Measurements from ENCODE around the gene WDHD1. TPM values are rescaled to one million over a fixed set of nuclear protein-coding genes. Genes with fewer than 3 reads are reported as not detected.

WDHD1 gene, protein sequence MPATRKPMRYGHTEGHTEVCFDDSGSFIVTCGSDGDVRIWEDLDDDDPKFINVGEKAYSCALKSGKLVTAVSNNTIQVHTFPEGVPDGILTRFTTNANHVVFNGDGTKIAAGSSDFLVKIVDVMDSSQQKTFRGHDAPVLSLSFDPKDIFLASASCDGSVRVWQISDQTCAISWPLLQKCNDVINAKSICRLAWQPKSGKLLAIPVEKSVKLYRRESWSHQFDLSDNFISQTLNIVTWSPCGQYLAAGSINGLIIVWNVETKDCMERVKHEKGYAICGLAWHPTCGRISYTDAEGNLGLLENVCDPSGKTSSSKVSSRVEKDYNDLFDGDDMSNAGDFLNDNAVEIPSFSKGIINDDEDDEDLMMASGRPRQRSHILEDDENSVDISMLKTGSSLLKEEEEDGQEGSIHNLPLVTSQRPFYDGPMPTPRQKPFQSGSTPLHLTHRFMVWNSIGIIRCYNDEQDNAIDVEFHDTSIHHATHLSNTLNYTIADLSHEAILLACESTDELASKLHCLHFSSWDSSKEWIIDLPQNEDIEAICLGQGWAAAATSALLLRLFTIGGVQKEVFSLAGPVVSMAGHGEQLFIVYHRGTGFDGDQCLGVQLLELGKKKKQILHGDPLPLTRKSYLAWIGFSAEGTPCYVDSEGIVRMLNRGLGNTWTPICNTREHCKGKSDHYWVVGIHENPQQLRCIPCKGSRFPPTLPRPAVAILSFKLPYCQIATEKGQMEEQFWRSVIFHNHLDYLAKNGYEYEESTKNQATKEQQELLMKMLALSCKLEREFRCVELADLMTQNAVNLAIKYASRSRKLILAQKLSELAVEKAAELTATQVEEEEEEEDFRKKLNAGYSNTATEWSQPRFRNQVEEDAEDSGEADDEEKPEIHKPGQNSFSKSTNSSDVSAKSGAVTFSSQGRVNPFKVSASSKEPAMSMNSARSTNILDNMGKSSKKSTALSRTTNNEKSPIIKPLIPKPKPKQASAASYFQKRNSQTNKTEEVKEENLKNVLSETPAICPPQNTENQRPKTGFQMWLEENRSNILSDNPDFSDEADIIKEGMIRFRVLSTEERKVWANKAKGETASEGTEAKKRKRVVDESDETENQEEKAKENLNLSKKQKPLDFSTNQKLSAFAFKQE
- 10.2 to 13.7 TPM (median 11.9 TPM) in 5 replicates for total RNA-seq (2022; extraction: Qiagen RNA extraction)

DNA sequence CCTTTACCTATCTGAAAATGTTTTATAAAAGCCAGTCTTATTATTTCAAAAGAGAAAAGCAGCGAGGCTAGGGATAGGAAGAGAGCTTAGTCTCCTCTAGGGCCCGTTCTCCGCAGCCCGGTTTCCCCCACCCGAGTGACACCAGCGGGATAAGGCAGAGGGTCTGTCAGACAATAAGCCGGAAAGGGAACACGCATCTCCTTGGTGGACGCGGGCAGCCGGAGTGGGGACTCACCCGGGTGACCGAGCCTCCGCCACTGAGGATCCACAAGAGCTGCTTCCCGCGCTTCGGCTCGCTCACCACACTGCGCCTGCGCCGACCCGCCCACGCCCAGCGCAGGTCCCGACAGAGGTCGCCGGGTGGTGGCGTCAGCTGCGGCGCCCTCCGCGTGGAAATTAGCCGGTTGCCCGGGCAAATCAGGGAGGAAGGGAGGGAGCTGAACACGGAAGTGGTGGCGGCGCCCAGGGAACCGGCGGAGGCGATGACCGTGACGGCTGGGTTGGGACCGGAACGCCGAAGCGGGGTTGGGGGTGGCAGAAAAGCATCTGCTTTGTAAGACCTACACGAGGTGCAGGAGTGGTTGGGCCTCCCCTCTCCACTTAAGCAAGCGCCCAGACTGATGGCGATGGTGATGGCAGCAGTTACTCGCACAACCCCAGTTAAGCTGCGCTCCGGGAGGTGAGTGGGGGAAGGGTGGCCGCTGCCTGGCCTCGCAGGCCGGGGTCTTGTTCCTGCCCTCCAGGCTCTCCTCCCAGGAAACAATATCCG lies at the start of gene WDHD1, which contains the start of gene SOCS4:
WDHD1 (minus strand) TSS at position 307 of the 769 bp plus-strand sequence. CDS start 312 bp downstream, outside the sequence.
SOCS4 (plus strand) TSS at position 444 of the 769 bp plus-strand sequence. CDS start 15,806 bp downstream, outside the sequence.

GRCh38 chr14:55051423-55052268 lies 24.7 kb upstream of the WDHD1 start, which contains the start of gene MAPK1IP1L:
MAPK1IP1L (plus strand) TSS chr14:55051647; CDS start chr14:55061684, 10,037 bp downstream.

DNA sequence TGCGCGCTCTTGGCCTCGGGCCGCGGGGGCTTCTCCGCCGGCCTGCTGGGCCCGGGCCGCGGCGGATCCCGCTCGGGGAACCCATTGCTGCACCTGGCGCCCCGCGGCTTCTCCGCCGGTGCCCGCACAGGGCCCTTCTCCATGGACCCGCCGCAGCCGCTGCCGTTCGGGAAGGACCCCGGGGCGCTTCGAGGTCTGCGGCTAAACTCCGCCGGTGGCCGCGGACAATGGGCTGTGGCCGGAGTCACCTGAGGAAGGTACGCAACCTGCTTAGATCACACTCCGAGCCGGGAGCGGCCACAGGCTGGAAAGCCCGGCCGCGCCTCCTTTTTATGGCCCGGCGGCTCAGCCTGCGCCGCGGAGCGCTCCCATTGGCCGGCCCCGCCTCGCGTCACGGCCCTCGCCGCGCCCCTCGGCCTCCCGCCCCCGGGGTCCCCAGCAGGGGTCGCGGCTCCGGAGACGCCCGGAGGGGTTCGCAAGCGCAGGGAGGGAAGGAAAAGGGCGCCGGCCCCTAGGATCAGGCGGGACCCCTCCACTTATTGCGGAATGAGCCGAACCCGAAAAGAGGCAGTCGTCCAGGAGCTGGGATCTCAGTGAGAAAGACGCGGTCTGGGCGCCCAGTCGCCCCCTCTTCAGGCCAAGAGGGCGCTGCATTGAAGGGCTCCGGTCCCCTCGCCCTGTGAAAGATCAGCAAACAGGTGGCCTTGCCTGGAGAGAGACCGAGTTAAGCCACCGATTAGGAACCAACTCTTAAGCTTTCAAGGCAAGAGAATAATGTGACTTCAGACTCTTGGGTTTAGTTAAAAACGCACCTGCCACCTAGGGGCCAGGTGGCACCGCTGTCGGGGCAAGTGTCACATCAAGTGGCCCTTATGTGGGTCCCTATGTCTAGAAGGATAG lies 124.1 kb downstream of the WDHD1 start, which contains the start of gene GCH1:
GCH1 (minus strand) TSS at position 306 of the 900 bp plus-strand sequence; CDS start at position 143, 163 bp downstream.

Other genes with a start within 250 kb of the WDHD1 start
- 3.1 to 4.1 TPM (median 3.7 TPM) in 5 replicates for gene GCH1, start 124.3 kb downstream of the WDHD1 start, total RNA-seq (2022; extraction: Qiagen RNA extraction)
- 8.9 to 11.6 TPM (median 9.5 TPM) in 5 replicates for gene SOCS4, start 137 bp upstream of the WDHD1 start, total RNA-seq (2022; extraction: Qiagen RNA extraction)
- gene MAPK1IP1L, start 24.5 kb upstream of the WDHD1 start, total RNA-seq (2022; extraction: Qiagen RNA extraction) = 108 to 153 TPM (median 140 TPM) in 5 replicates
- 155 to 178 TPM (median 164 TPM) in 5 replicates for gene LGALS3, start 102.2 kb upstream of the WDHD1 start, total RNA-seq (2022; extraction: Qiagen RNA extraction)
- gene DLGAP5, start 164.5 kb upstream of the WDHD1 start, total RNA-seq (2022; extraction: Qiagen RNA extraction) = 28.2 to 35.2 TPM (median 32.9 TPM) in 5 replicates
- 11.9 to 16.7 TPM (median 15.8 TPM) in 5 replicates for gene FBXO34, start 244.3 kb upstream of the WDHD1 start, total RNA-seq (2022; extraction: Qiagen RNA extraction)